ENCODE data around the gene PITPNM1. TPM values are rescaled to one million over a fixed set of nuclear protein-coding genes. Genes with fewer than 3 reads are reported as not detected.
A peak's percentile ranks its signal among the peaks of the same experiment; 100 is the strongest.

PITPNM1 gene
- total and polyA plus RNA-seq, 2 of the 13 experiments (the other 11 are each of a cell fraction or from before 2014, with no cell fraction given) = 8.2 to 8.5 TPM

- no peak for TF ChIP-seq ZNF17 (CRISPR knock-in tag; IDR thresholded peaks at IDR 0.05)
- TF ChIP-seq PAWR (CRISPR knock-in tag; IDR thresholded peaks at IDR 0.05; ENCODE audit: borderline replicate concordance) = no peak
- TF ChIP-seq RCOR2 (CRISPR knock-in tag; IDR thresholded peaks at IDR 0.05) = no peak
- TF ChIP-seq, protein P1, sequence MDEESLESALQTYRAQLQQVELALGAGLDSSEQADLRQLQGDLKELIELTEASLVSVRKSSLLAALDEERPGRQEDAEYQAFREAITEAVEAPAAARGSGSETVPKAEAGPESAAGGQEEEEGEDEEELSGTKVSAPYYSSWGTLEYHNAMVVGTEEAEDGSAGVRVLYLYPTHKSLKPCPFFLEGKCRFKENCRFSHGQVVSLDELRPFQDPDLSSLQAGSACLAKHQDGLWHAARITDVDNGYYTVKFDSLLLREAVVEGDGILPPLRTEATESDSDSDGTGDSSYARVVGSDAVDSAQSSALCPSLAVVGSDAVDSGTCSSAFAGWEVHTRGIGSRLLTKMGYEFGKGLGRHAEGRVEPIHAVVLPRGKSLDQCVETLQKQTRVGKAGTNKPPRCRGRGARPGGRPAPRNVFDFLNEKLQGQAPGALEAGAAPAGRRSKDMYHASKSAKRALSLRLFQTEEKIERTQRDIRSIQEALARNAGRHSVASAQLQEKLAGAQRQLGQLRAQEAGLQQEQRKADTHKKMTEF (CRISPR knock-in tag; IDR thresholded peaks at IDR 0.05) = no peak
- no peak for TF ChIP-seq DNMT3B (CRISPR knock-in tag; conservative IDR thresholded peaks at IDR 0.05)
- peak; percentile 91 for TF ChIP-seq AGO2 (optimal IDR thresholded peaks at IDR 0.05; ENCODE audit: low read depth, low read length)
- no peak; the same call in 1 of the 2 replicates for TF ChIP-seq KLF6 (CRISPR knock-in tag; IDR thresholded peaks at IDR 0.05)
- peak; percentile 17; the same call in 1 of the 2 replicates for TF ChIP-seq HHEX (CRISPR knock-in tag; IDR thresholded peaks at IDR 0.05)
- no peak for TF ChIP-seq NFE2 (CRISPR knock-in tag; IDR thresholded peaks at IDR 0.05)
- no peak for TF ChIP-seq BRD4 (CRISPR knock-in tag; IDR thresholded peaks at IDR 0.05)
- no peak for TF ChIP-seq SOX13 (IDR thresholded peaks at IDR 0.05)
- TF ChIP-seq SOX13 (CRISPR knock-in tag; conservative IDR thresholded peaks at IDR 0.05 in 1 of 2, IDR thresholded peaks at IDR 0.05 in 1 of 2) = 0 out of 4 replicates have a peak, but pooled peaks of 1 of the 2 experiments have one; percentile 19
- no peak for TF ChIP-seq FOXC1 (CRISPR knock-in tag; IDR thresholded peaks at IDR 0.05; ENCODE audit: borderline replicate concordance)
- TF ChIP-seq, protein P2, sequence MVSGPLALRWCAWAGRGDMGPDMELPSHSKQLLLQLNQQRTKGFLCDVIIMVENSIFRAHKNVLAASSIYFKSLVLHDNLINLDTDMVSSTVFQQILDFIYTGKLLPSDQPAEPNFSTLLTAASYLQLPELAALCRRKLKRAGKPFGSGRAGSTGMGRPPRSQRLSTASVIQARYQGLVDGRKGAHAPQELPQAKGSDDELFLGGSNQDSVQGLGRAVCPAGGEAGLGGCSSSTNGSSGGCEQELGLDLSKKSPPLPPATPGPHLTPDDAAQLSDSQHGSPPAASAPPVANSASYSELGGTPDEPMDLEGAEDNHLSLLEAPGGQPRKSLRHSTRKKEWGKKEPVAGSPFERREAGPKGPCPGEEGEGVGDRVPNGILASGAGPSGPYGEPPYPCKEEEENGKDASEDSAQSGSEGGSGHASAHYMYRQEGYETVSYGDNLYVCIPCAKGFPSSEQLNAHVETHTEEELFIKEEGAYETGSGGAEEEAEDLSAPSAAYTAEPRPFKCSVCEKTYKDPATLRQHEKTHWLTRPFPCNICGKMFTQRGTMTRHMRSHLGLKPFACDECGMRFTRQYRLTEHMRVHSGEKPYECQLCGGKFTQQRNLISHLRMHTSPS (CRISPR knock-in tag; IDR thresholded peaks at IDR 0.05; ENCODE audit: low read depth) = peak; percentile 96
- TF ChIP-seq, protein P3, sequence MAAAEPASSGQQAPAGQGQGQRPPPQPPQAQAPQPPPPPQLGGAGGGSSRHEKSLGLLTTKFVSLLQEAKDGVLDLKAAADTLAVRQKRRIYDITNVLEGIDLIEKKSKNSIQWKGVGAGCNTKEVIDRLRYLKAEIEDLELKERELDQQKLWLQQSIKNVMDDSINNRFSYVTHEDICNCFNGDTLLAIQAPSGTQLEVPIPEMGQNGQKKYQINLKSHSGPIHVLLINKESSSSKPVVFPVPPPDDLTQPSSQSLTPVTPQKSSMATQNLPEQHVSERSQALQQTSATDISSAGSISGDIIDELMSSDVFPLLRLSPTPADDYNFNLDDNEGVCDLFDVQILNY (CRISPR knock-in tag; conservative IDR thresholded peaks at IDR 0.05) = no peak
- TF ChIP-seq, protein P4, sequence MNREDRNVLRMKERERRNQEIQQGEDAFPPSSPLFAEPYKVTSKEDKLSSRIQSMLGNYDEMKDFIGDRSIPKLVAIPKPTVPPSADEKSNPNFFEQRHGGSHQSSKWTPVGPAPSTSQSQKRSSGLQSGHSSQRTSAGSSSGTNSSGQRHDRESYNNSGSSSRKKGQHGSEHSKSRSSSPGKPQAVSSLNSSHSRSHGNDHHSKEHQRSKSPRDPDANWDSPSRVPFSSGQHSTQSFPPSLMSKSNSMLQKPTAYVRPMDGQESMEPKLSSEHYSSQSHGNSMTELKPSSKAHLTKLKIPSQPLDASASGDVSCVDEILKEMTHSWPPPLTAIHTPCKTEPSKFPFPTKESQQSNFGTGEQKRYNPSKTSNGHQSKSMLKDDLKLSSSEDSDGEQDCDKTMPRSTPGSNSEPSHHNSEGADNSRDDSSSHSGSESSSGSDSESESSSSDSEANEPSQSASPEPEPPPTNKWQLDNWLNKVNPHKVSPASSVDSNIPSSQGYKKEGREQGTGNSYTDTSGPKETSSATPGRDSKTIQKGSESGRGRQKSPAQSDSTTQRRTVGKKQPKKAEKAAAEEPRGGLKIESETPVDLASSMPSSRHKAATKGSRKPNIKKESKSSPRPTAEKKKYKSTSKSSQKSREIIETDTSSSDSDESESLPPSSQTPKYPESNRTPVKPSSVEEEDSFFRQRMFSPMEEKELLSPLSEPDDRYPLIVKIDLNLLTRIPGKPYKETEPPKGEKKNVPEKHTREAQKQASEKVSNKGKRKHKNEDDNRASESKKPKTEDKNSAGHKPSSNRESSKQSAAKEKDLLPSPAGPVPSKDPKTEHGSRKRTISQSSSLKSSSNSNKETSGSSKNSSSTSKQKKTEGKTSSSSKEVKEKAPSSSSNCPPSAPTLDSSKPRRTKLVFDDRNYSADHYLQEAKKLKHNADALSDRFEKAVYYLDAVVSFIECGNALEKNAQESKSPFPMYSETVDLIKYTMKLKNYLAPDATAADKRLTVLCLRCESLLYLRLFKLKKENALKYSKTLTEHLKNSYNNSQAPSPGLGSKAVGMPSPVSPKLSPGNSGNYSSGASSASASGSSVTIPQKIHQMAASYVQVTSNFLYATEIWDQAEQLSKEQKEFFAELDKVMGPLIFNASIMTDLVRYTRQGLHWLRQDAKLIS (CRISPR knock-in tag; IDR thresholded peaks at IDR 0.05) = no peak
- no peak for TF ChIP-seq MED13 (CRISPR knock-in tag; IDR thresholded peaks at IDR 0.05)
- peak in 1 of 2 experiments; percentile 35; a peak in 1 of 4 replicates for TF ChIP-seq POLR2A (IDR thresholded peaks at IDR 0.05; ENCODE audit: insufficient read depth in 1 of 2, low read depth in 2 of 2, low read length in 2 of 2)
- no peak for TF ChIP-seq TFE3 (CRISPR knock-in tag; IDR thresholded peaks at IDR 0.05)
- TF ChIP-seq, protein P5, sequence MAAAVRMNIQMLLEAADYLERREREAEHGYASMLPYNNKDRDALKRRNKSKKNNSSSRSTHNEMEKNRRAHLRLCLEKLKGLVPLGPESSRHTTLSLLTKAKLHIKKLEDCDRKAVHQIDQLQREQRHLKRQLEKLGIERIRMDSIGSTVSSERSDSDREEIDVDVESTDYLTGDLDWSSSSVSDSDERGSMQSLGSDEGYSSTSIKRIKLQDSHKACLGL (CRISPR knock-in tag; IDR thresholded peaks at IDR 0.05) = no peak; the same call in none of the 2 replicates
Observed at GRCh38 chr11:67463680-67464410, 41.3 kb downstream of the PITPNM1 start (continued).

Measured in HepG2 (cell line).